Prostate gland (tissue), 2 donors: ENCODE results near the gene NCAM2. TPM values are rescaled to one million over a fixed set of nuclear protein-coding genes. Genes with fewer than 3 reads are reported as not detected.

ENCODE experiments used
- DNase-seq: peaks from one replicate; pipeline ENCODE4 v3.0.0-alpha.2; 2019; ENCODE audit warnings: low spot score
- H3K27ac ChIP-seq, 2 donors: fragments of 200-600 bp; sonication (generic); 2 replicates each; pipeline ENCODE4 v1.5.1; 2017 to 2019
- H3K27me3 ChIP-seq: fragments of 200-600 bp; sonication (generic); replicated peaks from 2 replicates; pipeline ENCODE4 v1.5.1; 2019; ENCODE audit not compliant: insufficient read depth
- H3K36me3 ChIP-seq, 2 donors: fragments of 200-600 bp; sonication (generic); 1 replicate in 1 of 2; 2 replicates in 1 of 2; pipeline versions ENCODE4 v1.5.1 to v1.8.1; 2017 to 2019
- H3K4me1 ChIP-seq: fragments of 200-600 bp; sonication (generic); replicated peaks from 2 replicates; pipeline ENCODE4 v1.5.1; 2019
- H3K4me3 ChIP-seq, 2 donors: fragments of 200-600 bp; sonication (generic); 2 replicates each; pipeline ENCODE4 v1.5.1; 2017 to 2019
- H3K9me3 ChIP-seq: fragments of 200-600 bp; sonication (generic); 2 replicates; pipeline ENCODE4 v1.5.1; 2017
- POLR2A ChIP-seq: fragments of 450-650 bp; IDR thresholded peaks from one replicate; pipeline ENCODE4 v1.6.1; 2016; ENCODE audit warnings: antibody characterized with exemption, mild to moderate bottlenecking
- POLR2AphosphoS5 ChIP-seq: sonication (generic); formaldehyde crosslinking; IDR thresholded peaks from one replicate; pipeline ENCODE4 v1.6.1; 2017; ENCODE audit warnings: antibody characterized with exemption
- WGBS: methylation state at CpG from one replicate; pipeline ENCODE4 v1.1.5; 2018; 5-methylcytosine and 5-hydroxymethylcytosine counted together
- intact Hi-C: fragments of 100-400 bp; cut with DNase I; formaldehyde crosslinking; loops from one replicate; pipeline ENCODE4 v1.14.2; 2022
- total RNA-seq, 2 donors: library from RNA; depleted of rRNA; stranded (reverse); fragments of >200 nt; gene quantifications; one replicate each; pipeline ENCODE4 v1.1.0, GENCODE V29; 2016
- TF ChIP-seq, protein P1 (sequence below), 4 experiments: fragments of 200-600 bp in 2 of 4; fragments of 450-650 bp in 2 of 4; sonication (generic) in 2 of 4; IDR thresholded peaks; 1 replicate in 3 of 4; 2 replicates in 1 of 4; pipeline ENCODE4 v1.5.1; 2016 to 2019; ENCODE audit warnings: antibody characterized with exemption in 4 of 4, mild to moderate bottlenecking in 2 of 4, moderate library complexity in 2 of 4

The NCAM2 gene
- total RNA-seq, 2 donors from 2014 or later, result 1.1 to 21.9 TPM

DNA sequence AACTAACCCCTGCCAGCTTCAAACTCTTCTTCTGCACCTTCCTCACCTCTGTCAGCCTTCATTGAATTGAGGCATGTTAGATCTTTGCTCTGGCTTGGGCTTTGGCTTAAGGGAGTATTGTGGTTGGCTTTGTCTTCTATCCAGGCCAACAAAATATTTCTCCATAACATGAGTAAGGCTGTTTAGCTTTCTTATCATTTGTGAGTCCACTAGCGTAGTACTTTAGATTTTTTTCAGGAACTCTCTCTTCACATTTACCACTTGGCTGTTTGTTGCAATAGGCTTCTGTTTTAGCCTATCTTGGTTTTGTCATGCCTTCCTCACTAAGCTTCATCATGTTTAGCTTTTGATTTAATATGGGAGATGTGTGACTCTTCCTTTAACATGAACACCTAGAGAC is 417.5 kb downstream of the NCAM2 start:
- Histone ChIP-seq H3K4me1 (no peaks in the 10 kb centered on the region), H3K9me3 (no peaks in the 10 kb centered on the region), H3K36me3 (no peaks in the 10 kb centered on the region), H3K27me3 (no peaks in the 10 kb centered on the region), H3K27ac (no peak overlapping the region), H3K4me3 (no peak overlapping the region)
- intact Hi-C loops, result no loop called here
- no peak for TF ChIP-seq POLR2A
- TF ChIP-seq POLR2AphosphoS5, result no peak
- TF ChIP-seq, protein P1, sequence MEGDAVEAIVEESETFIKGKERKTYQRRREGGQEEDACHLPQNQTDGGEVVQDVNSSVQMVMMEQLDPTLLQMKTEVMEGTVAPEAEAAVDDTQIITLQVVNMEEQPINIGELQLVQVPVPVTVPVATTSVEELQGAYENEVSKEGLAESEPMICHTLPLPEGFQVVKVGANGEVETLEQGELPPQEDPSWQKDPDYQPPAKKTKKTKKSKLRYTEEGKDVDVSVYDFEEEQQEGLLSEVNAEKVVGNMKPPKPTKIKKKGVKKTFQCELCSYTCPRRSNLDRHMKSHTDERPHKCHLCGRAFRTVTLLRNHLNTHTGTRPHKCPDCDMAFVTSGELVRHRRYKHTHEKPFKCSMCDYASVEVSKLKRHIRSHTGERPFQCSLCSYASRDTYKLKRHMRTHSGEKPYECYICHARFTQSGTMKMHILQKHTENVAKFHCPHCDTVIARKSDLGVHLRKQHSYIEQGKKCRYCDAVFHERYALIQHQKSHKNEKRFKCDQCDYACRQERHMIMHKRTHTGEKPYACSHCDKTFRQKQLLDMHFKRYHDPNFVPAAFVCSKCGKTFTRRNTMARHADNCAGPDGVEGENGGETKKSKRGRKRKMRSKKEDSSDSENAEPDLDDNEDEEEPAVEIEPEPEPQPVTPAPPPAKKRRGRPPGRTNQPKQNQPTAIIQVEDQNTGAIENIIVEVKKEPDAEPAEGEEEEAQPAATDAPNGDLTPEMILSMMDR (IDR thresholded peaks at IDR 0.05), result no peak
- WGBS, result 97% methylated on average over 1 of the region's 1 CpG
- DNase-seq, result no peak

DNA sequence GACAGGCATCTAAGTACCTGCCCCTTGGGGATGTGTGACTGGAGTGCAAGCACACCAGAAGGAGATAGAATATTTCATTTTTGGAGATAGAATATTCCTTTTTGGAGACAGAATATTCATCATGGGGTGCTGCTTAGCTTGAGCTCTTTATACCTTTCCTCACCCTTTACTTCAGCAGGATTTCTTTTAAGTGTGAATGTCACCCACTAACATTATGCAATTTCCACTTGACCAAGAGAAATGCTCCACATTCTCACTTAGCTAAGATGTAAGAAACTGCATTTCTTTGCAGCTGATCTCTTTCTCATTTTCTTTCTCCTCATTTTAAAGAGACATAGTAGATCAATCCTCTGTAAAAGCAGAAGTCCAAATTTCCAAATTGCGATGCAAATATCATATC is 436.7 kb downstream of the NCAM2 start:
- Histone ChIP-seq H3K9me3 (no peaks in the 10 kb centered on the region), H3K27me3 (no peaks in the 10 kb centered on the region), H3K4me1 (no peaks in the 10 kb centered on the region), H3K36me3 (no peaks in the 10 kb centered on the region), H3K4me3 (no peak overlapping the region), H3K27ac (no peak overlapping the region)
- DNase-seq, result no peak
- intact Hi-C loops, result no loop called here
- TF ChIP-seq POLR2AphosphoS5, result no peak
- TF ChIP-seq, protein P1 (IDR thresholded peaks at IDR 0.05), result no peak
- TF ChIP-seq POLR2A, result no peak
- WGBS, result 85% methylated on average over 1 of the region's 1 CpG

DNA sequence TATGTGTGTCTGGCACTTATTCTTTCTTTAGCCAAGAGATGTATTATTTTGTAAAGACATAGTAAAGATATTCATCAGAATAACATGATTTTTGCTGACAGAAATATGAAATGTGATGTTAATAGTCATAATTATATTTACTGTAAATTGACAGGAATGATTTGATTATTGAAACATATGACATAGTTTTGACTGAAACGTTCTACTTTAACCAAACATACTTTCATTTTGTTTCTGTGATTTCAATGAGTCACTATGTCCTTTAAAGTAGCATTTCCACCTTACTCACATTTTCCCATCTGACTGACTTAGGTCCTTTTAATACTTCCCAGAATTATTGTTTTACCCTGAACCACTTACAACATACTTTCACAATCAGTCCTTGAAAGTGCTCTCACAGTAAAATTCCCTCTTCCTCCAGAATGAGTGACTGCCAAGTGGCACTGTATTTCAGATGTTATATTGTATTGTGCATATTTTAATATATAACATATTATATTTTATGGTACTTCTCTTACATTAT is 437.9 kb downstream of the NCAM2 start:
- Histone ChIP-seq H3K9me3 (no peaks in the 10 kb centered on the region), H3K27me3 (no peaks in the 10 kb centered on the region), H3K4me1 (no peaks in the 10 kb centered on the region), H3K27ac (no peak overlapping the region), H3K4me3 (no peak overlapping the region), H3K36me3 (no peaks in the 10 kb centered on the region)
- TF ChIP-seq, protein P1 (IDR thresholded peaks at IDR 0.05), result no peak
- no peak for TF ChIP-seq POLR2A
- no peak for TF ChIP-seq POLR2AphosphoS5
- 44% methylated on average over 1 of the region's 1 CpG for WGBS
- intact Hi-C loops, result no loop called here
- DNase-seq, result no peak

DNA sequence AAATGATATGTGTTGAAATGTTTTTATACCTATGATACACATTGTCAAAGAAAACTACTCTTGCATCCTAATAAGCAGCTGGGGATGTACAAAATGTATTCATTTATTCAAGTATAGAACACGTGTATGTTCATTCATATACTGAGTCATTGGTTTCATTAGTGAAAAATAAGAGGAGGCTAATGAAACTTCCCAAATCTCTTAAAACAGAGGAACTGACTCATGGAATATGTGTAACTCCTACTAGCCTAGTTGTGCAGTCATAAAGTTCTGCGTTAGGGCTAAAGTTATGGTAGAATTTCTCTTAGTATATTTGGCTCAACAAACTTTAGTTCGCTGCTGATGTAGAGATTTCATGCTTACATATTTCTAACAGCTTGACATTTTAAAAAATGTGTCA is 441.6 kb downstream of the NCAM2 start:
- H3K9me3 ChIP-seq, result no peaks in the 10 kb centered on the region
- H3K4me3 ChIP-seq, result no peak overlapping the region
- H3K36me3 ChIP-seq, result no peaks in the 10 kb centered on the region
- no peak for DNase-seq
- H3K4me1 ChIP-seq, result no peaks in the 10 kb centered on the region
- intact Hi-C loops, result no loop called here
- no peak overlapping the region for H3K27ac ChIP-seq
- WGBS, result 90% methylated on average over 3 of the region's 3 CpGs
- no peaks in the 10 kb centered on the region for H3K27me3 ChIP-seq
- TF ChIP-seq, protein P1 (IDR thresholded peaks at IDR 0.05), result no peak
- TF ChIP-seq POLR2A, result no peak
- TF ChIP-seq POLR2AphosphoS5, result no peak

DNA sequence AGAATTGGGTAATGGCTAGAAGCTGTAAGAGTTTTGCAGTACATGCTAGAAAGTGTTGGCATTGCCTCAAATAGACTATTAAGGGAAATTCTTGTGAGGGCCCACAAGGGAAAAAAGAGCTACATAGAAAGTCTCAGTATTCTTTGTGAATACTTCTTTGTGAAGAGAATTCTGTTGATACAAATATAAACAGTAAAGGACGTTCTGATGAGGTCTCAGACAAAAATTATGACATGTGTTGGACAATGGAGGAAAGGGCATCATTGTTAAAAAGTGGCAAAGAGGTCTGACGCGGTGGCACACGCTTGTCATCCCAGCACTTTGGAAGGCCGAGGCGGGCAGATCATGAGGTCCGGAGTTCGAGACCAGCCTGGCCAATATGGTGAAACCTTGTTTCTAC is 458.9 kb downstream of the NCAM2 start:
- intact Hi-C loops, result no loop called here
- H3K4me3 ChIP-seq, result no peak overlapping the region
- TF ChIP-seq, protein P1 (IDR thresholded peaks at IDR 0.05), result no peak
- TF ChIP-seq POLR2A, result no peak
- no peak for TF ChIP-seq POLR2AphosphoS5
- no peak overlapping the region for H3K27ac ChIP-seq
- H3K9me3 ChIP-seq, result no peaks in the 10 kb centered on the region
- H3K27me3 ChIP-seq, result no peaks in the 10 kb centered on the region
- no peak for DNase-seq
- WGBS, result 91% methylated on average over 8 of the region's 8 CpGs
- no peaks in the 10 kb centered on the region for H3K4me1 ChIP-seq
- no peaks in the 10 kb centered on the region for H3K36me3 ChIP-seq
